HepG2 (cell line): ENCODE measurements around the gene SLC22A12.

Experiments
- CHD2 ChIP-seq: IDR thresholded peaks from 2 replicates; pipeline ENCODE4 v1.6.1; 2011; ENCODE audit warnings: low read depth, low read length, improper control_type of control experiment
- NCOA5 ChIP-seq: sonication (generic); formaldehyde crosslinking; IDR thresholded peaks from 2 replicates; pipeline ENCODE4 v1.4.0; 2020; ENCODE audit warnings: missing genetic modification reagents
- POLR2A ChIP-seq, 2 experiments: IDR thresholded peaks; 2 replicates each; pipeline ENCODE4 v1.6.1; 2011; ENCODE audit warnings: low read depth in 2 of 2, low read length in 2 of 2, mild to moderate bottlenecking in 1 of 2, moderate library complexity in 1 of 2; ENCODE audit not compliant: insufficient read depth in 1 of 2
- TF ChIP-seq, protein P1 (sequence below): sonication (generic); formaldehyde crosslinking; IDR thresholded peaks from 2 replicates; pipeline ENCODE4 v1.4.0; 2020; ENCODE audit warnings: missing genetic modification reagents
- TF ChIP-seq, protein P2 (sequence below): sonication (generic); formaldehyde crosslinking; IDR thresholded peaks from 2 replicates; pipeline ENCODE4 v1.5.0; 2020; ENCODE audit warnings: mild to moderate bottlenecking, missing genetic modification reagents, moderate library complexity
- TF ChIP-seq, protein P3 (sequence below): sonication (generic); formaldehyde crosslinking; IDR thresholded peaks from 2 replicates; pipeline ENCODE4 v1.5.0; 2020; ENCODE audit warnings: mild to moderate bottlenecking, missing genetic modification reagents
- TF ChIP-seq, protein P4 (sequence below), 2 experiments: IDR thresholded peaks; 2 replicates each; pipeline ENCODE4 v1.6.1; 2011 to 2012; ENCODE audit warnings: low read length in 2 of 2, borderline replicate concordance in 1 of 2, low read depth in 1 of 2, mild to moderate bottlenecking in 1 of 2, moderate library complexity in 1 of 2

DNA sequence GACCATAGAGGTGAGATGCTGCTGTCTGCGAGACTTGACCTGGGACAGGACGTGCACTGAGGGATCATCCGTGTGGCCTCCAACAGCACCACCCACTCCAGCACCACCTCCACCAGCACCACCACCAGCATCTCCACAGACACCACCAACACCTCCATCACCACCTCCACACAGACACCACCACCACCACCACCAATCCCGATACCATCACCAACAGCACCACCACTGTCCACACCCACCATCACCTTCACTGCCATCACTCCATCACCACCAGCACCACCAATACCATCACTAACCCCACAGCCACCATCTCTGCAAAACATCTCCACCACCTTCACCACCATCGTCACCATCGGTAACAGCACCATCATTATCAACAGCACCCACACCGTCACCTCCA is 26.6 kb upstream of the SLC22A12 start:
- TF ChIP-seq, protein P1, sequence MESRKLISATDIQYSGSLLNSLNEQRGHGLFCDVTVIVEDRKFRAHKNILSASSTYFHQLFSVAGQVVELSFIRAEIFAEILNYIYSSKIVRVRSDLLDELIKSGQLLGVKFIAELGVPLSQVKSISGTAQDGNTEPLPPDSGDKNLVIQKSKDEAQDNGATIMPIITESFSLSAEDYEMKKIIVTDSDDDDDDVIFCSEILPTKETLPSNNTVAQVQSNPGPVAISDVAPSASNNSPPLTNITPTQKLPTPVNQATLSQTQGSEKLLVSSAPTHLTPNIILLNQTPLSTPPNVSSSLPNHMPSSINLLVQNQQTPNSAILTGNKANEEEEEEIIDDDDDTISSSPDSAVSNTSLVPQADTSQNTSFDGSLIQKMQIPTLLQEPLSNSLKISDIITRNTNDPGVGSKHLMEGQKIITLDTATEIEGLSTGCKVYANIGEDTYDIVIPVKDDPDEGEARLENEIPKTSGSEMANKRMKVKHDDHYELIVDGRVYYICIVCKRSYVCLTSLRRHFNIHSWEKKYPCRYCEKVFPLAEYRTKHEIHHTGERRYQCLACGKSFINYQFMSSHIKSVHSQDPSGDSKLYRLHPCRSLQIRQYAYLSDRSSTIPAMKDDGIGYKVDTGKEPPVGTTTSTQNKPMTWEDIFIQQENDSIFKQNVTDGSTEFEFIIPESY (CRISPR knock-in tag): no peak
- TF ChIP-seq, protein P2, sequence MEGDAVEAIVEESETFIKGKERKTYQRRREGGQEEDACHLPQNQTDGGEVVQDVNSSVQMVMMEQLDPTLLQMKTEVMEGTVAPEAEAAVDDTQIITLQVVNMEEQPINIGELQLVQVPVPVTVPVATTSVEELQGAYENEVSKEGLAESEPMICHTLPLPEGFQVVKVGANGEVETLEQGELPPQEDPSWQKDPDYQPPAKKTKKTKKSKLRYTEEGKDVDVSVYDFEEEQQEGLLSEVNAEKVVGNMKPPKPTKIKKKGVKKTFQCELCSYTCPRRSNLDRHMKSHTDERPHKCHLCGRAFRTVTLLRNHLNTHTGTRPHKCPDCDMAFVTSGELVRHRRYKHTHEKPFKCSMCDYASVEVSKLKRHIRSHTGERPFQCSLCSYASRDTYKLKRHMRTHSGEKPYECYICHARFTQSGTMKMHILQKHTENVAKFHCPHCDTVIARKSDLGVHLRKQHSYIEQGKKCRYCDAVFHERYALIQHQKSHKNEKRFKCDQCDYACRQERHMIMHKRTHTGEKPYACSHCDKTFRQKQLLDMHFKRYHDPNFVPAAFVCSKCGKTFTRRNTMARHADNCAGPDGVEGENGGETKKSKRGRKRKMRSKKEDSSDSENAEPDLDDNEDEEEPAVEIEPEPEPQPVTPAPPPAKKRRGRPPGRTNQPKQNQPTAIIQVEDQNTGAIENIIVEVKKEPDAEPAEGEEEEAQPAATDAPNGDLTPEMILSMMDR (CRISPR knock-in tag): no peak
- TF ChIP-seq, protein P3, sequence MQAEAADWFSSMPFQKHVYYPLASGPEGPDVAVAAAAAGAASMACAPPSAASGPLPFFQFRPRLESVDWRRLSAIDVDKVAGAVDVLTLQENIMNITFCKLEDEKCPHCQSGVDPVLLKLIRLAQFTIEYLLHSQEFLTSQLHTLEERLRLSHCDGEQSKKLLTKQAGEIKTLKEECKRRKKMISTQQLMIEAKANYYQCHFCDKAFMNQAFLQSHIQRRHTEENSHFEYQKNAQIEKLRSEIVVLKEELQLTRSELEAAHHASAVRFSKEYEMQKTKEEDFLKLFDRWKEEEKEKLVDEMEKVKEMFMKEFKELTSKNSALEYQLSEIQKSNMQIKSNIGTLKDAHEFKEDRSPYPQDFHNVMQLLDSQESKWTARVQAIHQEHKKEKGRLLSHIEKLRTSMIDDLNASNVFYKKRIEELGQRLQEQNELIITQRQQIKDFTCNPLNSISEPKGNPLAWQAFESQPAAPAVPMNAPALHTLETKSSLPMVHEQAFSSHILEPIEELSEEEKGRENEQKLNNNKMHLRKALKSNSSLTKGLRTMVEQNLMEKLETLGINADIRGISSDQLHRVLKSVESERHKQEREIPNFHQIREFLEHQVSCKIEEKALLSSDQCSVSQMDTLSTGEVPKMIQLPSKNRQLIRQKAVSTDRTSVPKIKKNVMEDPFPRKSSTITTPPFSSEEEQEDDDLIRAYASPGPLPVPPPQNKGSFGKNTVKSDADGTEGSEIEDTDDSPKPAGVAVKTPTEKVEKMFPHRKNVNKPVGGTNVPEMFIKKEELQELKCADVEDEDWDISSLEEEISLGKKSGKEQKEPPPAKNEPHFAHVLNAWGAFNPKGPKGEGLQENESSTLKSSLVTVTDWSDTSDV (CRISPR knock-in tag): no peak
- TF ChIP-seq, protein P4, sequence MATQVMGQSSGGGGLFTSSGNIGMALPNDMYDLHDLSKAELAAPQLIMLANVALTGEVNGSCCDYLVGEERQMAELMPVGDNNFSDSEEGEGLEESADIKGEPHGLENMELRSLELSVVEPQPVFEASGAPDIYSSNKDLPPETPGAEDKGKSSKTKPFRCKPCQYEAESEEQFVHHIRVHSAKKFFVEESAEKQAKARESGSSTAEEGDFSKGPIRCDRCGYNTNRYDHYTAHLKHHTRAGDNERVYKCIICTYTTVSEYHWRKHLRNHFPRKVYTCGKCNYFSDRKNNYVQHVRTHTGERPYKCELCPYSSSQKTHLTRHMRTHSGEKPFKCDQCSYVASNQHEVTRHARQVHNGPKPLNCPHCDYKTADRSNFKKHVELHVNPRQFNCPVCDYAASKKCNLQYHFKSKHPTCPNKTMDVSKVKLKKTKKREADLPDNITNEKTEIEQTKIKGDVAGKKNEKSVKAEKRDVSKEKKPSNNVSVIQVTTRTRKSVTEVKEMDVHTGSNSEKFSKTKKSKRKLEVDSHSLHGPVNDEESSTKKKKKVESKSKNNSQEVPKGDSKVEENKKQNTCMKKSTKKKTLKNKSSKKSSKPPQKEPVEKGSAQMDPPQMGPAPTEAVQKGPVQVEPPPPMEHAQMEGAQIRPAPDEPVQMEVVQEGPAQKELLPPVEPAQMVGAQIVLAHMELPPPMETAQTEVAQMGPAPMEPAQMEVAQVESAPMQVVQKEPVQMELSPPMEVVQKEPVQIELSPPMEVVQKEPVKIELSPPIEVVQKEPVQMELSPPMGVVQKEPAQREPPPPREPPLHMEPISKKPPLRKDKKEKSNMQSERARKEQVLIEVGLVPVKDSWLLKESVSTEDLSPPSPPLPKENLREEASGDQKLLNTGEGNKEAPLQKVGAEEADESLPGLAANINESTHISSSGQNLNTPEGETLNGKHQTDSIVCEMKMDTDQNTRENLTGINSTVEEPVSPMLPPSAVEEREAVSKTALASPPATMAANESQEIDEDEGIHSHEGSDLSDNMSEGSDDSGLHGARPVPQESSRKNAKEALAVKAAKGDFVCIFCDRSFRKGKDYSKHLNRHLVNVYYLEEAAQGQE (IDR thresholded peaks at IDR 0.05; ENCODE audit: borderline replicate concordance in 1 of 2, low read depth in 1 of 2, low read length in 2 of 2): no peak
- TF ChIP-seq NCOA5 (no peak), POLR2A (IDR thresholded peaks at IDR 0.05; ENCODE audit: insufficient read depth in 1 of 2, low read depth in 2 of 2, low read length in 2 of 2) (no peak), CHD2 (no peak)
